Activated CD8-positive, alpha-beta memory T cell treated with anti-CD3 and anti-CD28 coated beads for 4 hours (primary cell): ENCODE data around the gene HEXIM1.
"Not testable (repeated sequence)": the region's sequence is repeated elsewhere in the genome, so short reads cannot be mapped to it uniquely, and the experiment has no call there.

Experiments
- DNase-seq, 2 donors: peaks; one replicate each; pipeline ENCODE4 v3.0.0-alpha.2; 2020; ENCODE audit warnings: low read depth in 2 of 2

HEXIM1 gene

GRCh38 chr17:45113424-45113754, 34.9 kb upstream of the HEXIM1 start:
- no peak for DNase-seq

GRCh38 chr17:45114117-45114932, 34.0 kb upstream of the HEXIM1 start:
- DNase-seq, result no peak

- DNase-seq, result no peak
These were observed 33.2 kb upstream of the HEXIM1 start for GRCh38 chr17:45115015-45115625.

- DNase-seq, result no peak
These were observed 32.4 kb upstream of the HEXIM1 start for GRCh38 chr17:45115871-45116270.

GRCh38 chr17:45116434-45117016, 31.8 kb upstream of the HEXIM1 start:
- DNase-seq, result no peak

- DNase-seq, result no peak
These were observed 30.9 kb upstream of the HEXIM1 start for GRCh38 chr17:45117334-45117733.

- no peak for DNase-seq
These were observed 30.2 kb upstream of the HEXIM1 start for GRCh38 chr17:45117848-45118646.

- no peak for DNase-seq
These were observed 29.6 kb upstream of the HEXIM1 start for GRCh38 chr17:45118691-45119090.

GRCh38 chr17:45119964-45120363, 28.3 kb upstream of the HEXIM1 start:
- no peak for DNase-seq

GRCh38 chr17:45120558-45120957, 27.7 kb upstream of the HEXIM1 start:
- DNase-seq, result no peak

- no peak for DNase-seq
These were observed 27.2 kb upstream of the HEXIM1 start for GRCh38 chr17:45121055-45121454.

- no peak for DNase-seq
These were observed 25.1 kb upstream of the HEXIM1 start for GRCh38 chr17:45123076-45123770.

GRCh38 chr17:45123930-45124796, 24.1 kb upstream of the HEXIM1 start:
- no peak for DNase-seq

- DNase-seq, result not testable (repeated sequence)
These were observed 23.5 kb upstream of the HEXIM1 start for GRCh38 chr17:45124797-45125122.

GRCh38 chr17:45125509-45125908, 22.8 kb upstream of the HEXIM1 start:
- no peak for DNase-seq

GRCh38 chr17:45127207-45127547, 21.1 kb upstream of the HEXIM1 start:
- DNase-seq, result no peak

GRCh38 chr17:45127548-45128300, 20.6 kb upstream of the HEXIM1 start:
- no peak for DNase-seq

- DNase-seq, result no peak
These were observed 19.9 kb upstream of the HEXIM1 start for GRCh38 chr17:45128331-45128730.

GRCh38 chr17:45128989-45129388, 19.3 kb upstream of the HEXIM1 start:
- no peak for DNase-seq

GRCh38 chr17:45129426-45129939, 18.8 kb upstream of the HEXIM1 start:
- no peak for DNase-seq
